Small intestine (tissue), 7 donors: Measurements from ENCODE around the gene BCL2L2. TPM values are rescaled to one million over a fixed set of nuclear protein-coding genes. Genes with fewer than 3 reads are reported as not detected.

ENCODE experiments used
- DNase-seq, 2 donors: peaks; one replicate each; pipeline versions ENCODE4 v3.0.0 to v3.0.0-alpha.2; 2013
- FAIRE-seq: peaks from 2 replicates; lab custom pipeline; 2012; peaks lifted over from hg19 to GRCh38; lab: Jason Lieb, UNC
- H3K27ac ChIP-seq, 3 donors: one replicate each; pipeline ENCODE4 v1.5.1; 2013; ENCODE audit warnings: low read length in 2 of 3, mild to moderate bottlenecking in 2 of 3, control low read depth in 1 of 3, inconsistent platforms in 1 of 3, low read depth in 1 of 3, moderate library complexity in 1 of 3
- H3K27me3 ChIP-seq, 3 donors: one replicate each; pipeline ENCODE4 v1.6.1; 2013; ENCODE audit warnings: low read length in 3 of 3, inconsistent platforms in 1 of 3; ENCODE audit not compliant: control insufficient read depth in 3 of 3, insufficient read depth in 3 of 3
- H3K36me3 ChIP-seq, 3 donors: one replicate each; pipeline ENCODE4 v1.6.1; 2013; ENCODE audit warnings: low read length in 3 of 3, inconsistent platforms in 1 of 3, low read depth in 1 of 3, mild to moderate bottlenecking in 1 of 3, moderate library complexity in 1 of 3; ENCODE audit not compliant: control insufficient read depth in 3 of 3, insufficient read depth in 2 of 3
- H3K4me1 ChIP-seq, 3 donors: one replicate each; pipeline ENCODE4 v1.6.1; 2013; ENCODE audit warnings: low read length in 2 of 3, inconsistent platforms in 1 of 3, low read depth in 1 of 3, mild to moderate bottlenecking in 1 of 3, moderate library complexity in 1 of 3; ENCODE audit not compliant: control insufficient read depth in 3 of 3, insufficient read depth in 2 of 3
- H3K4me3 ChIP-seq, 3 donors: one replicate each; pipeline ENCODE4 v1.5.1; 2013; ENCODE audit warnings: low read length in 3 of 3, control low read depth in 1 of 3, inconsistent platforms in 1 of 3, low read depth in 1 of 3, mild to moderate bottlenecking in 1 of 3, moderate library complexity in 1 of 3
- H3K9me3 ChIP-seq, 2 donors: one replicate each; pipeline ENCODE4 v1.6.1; 2013; ENCODE audit warnings: low read depth in 1 of 2, low read length in 1 of 2; ENCODE audit not compliant: control insufficient read depth in 2 of 2, insufficient read depth in 1 of 2
- WGBS, 3 donors: extraction: QIAGEN DNeasy Blood & Tissue Kit; methylation state at CpG; one replicate each; pipeline ENCODE4 v1.1.7; 2013; 5-methylcytosine and 5-hydroxymethylcytosine counted together
- polyA plus RNA-seq, 4 donors: library from polyadenylated mRNA; stranded (reverse) in 3 of 4; unstranded in 1 of 4; fragments of 200-250 nt in 3 of 4; fragments of 120-200 nt in 1 of 4; gene quantifications; one replicate each; pipeline versions ENCODE4 v1.2.1 to v1.2.3, GENCODE V29; 2013
- donor health status: healthy with polysubstance abuse.
- donor health status: control.
- donor health status: control.
- donor health status: Bipolar disorder and iron deficiency.
- donor health status: healthy.

BCL2L2 gene
- polyA plus RNA-seq, 4 donors, result 30.8 to 50.0 (median 37.7) TPM

DNA sequence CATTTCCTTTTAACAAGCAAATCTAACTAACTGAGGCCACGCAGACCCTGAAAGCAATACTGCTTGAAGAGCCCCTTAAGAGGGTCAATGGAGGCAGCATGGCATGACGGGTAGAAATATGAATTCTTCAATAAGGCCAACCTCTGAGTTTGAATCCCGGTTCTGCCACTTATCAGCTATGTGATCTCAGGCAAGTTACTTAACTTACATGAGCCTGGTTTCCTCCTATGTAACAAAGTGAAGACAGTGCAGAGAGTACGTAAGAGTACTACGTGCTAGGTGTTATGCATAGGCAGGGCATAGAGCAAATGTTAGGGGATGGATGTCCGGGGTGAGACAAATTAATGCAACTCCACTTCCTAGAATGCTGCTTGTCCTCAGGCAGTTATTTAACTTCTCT is 25.4 kb upstream of the BCL2L2 start:
- no peaks in the 10 kb centered on the region for H3K27me3 ChIP-seq
- DNase-seq (no peak), FAIRE-seq (no peak)
- H3K36me3 ChIP-seq, result peaks cover 0 to 22% (median 2%) of the 10 kb centered on the region in 3 donors
- no peak overlapping the region for H3K27ac ChIP-seq
- H3K9me3 ChIP-seq, result no peaks in the 10 kb centered on the region
- H3K4me1 ChIP-seq, result peaks cover 0 to 13% (median 0%) of the 10 kb centered on the region in 3 donors
- 91 to 93% (median 92%) methylated on average over 6 of the region's 6 CpGs for WGBS, 3 donors
- H3K4me3 ChIP-seq, result no peak overlapping the region

DNA sequence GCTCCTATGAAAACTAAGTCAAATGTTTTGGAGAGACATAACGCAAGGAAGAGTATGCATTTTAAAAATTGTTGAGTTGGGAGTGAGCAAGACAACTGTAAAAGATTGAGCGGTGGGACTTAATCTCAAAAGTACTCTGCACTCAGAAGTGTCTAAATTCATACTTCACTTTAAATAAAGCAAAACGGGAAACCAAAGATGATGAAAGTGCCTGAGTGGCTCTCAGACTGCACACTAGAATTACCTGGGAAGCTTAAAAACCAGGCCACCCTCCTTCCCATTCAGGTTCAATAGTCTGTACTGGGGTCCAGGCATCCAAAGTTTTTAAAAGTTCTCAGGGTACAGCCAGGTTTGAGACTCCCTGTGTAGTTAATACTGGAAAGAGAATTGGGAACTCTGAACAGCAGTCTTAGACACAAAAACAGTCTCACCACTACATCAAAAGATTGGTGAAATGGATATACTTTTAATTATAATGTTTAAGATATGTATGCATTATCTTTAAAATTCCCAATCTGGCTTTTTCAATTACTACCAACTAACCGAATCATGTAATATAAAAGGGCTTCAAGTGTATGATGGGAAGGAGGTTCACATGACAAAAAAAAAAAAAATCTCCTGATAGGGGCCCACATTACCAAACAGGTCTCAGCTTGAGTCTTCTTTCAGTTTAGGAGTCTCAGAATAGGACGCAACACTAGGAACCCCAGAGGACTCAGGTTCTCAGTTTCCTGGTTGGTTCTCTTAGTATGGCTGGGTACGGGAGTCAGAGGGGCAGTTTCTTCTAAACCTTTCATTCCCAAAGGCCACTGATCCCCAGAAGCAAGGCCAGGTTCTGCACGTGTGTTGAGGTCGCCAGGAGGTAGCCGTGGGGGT is 21.7 kb upstream of the BCL2L2 start:
- WGBS, 3 donors, result 20 to 29% (median 24%) methylated on average over 9 of the region's 9 CpGs
- peak overlapping the region; percentile 76 to 99 (median 78) for H3K4me3 ChIP-seq
- no peaks in the 10 kb centered on the region for H3K9me3 ChIP-seq
- FAIRE-seq (no peak), DNase-seq (peak; percentile 59 to 68)
- no peaks in the 10 kb centered on the region for H3K27me3 ChIP-seq
- peak overlapping the region; percentile 69 to 93 (median 84) for H3K27ac ChIP-seq
- peaks cover 0 to 13% (median 0%) of the 10 kb centered on the region in 3 donors for H3K4me1 ChIP-seq
- H3K36me3 ChIP-seq, result peaks cover 0 to 3% (median 2%) of the 10 kb centered on the region in 3 donors

DNA sequence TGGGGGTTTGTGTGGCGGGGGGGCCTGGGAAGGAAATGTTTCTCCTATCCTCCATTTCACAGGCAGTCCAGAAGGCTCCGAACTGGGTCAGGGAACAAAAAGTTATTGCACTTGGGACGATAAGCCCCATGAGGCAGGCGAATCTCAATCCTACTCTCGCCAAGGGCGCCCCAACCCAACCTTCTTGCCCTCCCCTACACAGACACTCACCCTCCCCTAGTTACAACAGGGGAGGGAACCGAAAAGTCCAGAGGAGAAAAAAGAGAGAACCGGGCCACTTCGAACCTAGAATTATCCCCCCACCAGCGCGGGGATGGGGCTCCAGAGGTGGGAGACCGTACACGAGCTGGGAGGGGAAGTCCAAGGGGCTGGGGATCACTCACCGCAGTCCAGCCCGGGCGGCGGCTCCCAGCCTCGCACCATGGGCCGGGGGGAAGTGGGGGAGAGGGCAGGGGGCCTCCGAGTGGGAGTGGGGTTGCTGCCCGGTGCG is 21.1 kb upstream of the BCL2L2 start:
- H3K4me1 ChIP-seq, result peaks cover 0 to 8% (median 0%) of the 10 kb centered on the region in 3 donors
- H3K36me3 ChIP-seq, result peaks cover 0 to 2% (median 0%) of the 10 kb centered on the region in 3 donors
- peak overlapping the region; percentile 76 to 99 (median 78) for H3K4me3 ChIP-seq
- DNase-seq, result no peak
- no peaks in the 10 kb centered on the region for H3K27me3 ChIP-seq
- peak overlapping the region; percentile 69 to 93 (median 84) for H3K27ac ChIP-seq
- H3K9me3 ChIP-seq, result no peaks in the 10 kb centered on the region
- 0% methylated on average over 17 to 22 of the region's 22 CpGs for WGBS, 3 donors
- FAIRE-seq, result no peak

DNA sequence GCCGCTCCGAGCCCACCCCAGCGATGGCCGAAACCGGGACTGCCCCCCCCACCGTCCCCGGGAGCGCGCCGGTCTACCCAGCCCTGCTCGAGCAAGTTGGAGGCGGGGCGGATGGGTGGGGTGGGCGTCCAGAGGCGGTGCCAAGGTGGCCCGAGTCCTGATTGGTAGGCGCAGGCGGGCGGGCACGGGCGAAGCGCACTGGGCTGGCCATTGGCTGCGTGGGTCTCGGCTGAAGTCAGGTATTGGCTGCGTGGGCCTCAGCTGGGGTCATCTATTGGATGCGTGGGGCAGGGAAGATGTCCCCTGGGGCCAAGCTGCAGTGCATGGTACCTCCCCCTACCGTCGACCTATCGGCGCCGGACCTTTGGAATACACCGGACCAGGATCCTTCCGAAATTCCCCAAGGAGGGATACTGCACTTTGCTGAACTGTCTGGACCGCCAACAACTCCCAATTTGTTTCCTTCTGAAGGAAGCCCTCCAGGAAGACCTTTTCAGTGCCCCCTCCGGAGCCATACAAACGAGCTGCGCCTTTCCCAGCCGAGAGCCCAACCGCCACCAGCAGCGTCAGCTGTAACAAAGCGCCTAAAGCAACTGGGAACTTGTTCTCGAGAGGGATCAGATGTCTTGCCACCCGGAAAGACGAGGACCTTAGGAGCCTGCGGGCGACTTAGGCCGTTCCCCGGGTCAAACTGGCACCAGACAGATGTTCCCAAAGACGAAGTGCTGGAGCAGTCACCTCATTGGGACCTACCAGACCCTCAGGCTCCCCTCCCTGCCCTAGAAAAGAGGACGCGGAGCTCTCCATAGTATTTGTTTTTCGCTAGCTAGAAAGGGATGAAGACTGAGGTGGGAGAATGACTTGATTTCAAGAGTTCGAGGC is 20.4 kb upstream of the BCL2L2 start, which contains the start of gene HOMEZ:
Gene HOMEZ, minus strand, starts transcription at position 113 of the 882 bp plus-strand sequence. CDS start 180 bp downstream, outside the sequence.
- Histone ChIP-seq H3K27me3 (no peaks in the 10 kb centered on the region), H3K4me1 (peaks cover 0 to 8% (median 0%) of the 10 kb centered on the region in 3 donors), H3K9me3 (no peaks in the 10 kb centered on the region), H3K4me3 (peak within 1 kb of the TSS; percentile 76 to 99 (median 78)), H3K36me3 (peaks cover 0 to 2% (median 0%) of the 10 kb centered on the region in 3 donors), H3K27ac (peak within 1 kb of the TSS; percentile 95 to 98 (median 96))
- 0 to 1% (median 0%) methylated on average over 53 of the region's 53 CpGs for WGBS, 3 donors
- DNase-seq, result peak; percentile 98 to 99
- FAIRE-seq, result no peak

DNA sequence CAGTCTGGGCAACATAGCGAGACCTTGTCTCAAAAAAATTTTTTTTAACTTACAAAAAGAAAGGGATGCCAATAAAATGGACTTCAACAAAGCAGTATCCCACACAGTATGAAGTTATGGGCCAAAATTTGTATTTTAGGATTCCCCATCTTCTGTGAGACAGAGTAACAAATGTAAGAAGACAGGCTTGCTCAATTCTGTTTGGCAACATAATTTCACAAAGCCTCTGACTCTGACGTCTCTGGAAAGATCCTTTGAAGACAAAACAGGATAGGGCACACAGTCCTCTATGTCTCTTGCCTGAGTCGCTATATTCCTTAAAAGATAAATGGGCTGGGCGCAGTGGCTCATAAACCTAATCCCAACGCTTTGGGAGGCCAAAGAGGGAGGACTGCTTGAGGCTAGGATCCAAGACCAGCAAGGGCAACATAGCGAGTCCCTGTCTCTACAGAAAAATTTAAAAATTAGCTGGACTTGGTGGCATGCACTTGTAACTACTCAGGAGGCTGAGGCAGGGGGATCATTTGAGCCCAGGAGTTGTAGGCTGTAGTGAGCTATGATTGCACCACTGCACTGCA is 19.6 kb upstream of the BCL2L2 start:
- Histone ChIP-seq H3K9me3 (no peaks in the 10 kb centered on the region), H3K36me3 (peaks cover 0 to 2% (median 0%) of the 10 kb centered on the region in 3 donors), H3K27me3 (no peaks in the 10 kb centered on the region), H3K4me1 (peaks cover 0 to 8% (median 0%) of the 10 kb centered on the region in 3 donors), H3K27ac (peak overlapping the region; percentile 95 to 98 (median 96)), H3K4me3 (peak overlapping the region in 2 of 3 donors; percentile 78 to 99)
- 40 to 53% (median 49%) methylated on average over 6 of the region's 6 CpGs for WGBS, 3 donors
- no peak for DNase-seq
- FAIRE-seq, result no peak

DNA sequence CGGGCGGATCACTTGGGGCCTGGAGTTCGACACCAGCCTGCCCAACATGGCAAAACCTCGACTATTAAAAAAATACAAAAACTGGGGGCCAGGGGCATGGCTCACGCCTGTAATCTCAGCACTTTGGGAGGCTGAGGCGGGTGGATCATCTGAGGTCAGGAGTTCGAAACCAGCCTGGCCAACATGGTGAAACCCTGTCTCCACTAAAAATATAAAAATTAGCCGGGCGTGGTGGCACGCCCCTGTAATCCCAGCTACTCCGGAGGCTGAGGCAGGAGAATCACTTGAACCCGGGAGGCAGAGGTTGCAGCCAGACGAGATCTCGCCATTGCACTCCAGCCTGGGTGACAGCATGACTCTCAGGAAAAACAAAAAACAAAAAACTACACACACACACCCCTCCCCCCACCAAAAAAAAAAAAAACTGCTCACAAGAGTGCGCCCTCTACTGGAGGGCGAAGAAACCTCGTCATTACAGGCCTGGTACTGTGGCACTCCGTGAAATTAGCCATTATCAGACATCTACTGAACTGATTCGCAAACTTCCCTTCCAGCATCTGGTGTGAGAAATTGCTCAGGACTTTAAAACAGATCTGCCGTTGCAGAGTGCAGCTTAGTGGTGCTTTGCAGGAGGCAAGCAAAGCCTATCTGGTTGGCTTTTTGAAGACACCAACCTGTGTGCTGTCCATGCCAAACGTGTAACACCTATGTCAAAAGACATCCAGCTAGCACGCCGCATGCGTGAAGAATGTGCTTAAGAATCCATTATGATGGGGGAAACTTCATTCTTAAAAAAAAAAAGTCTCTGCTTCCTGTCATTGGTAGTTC is 11.7 kb upstream of the BCL2L2 start:
- Histone ChIP-seq H3K4me3 (no peak overlapping the region), H3K4me1 (peaks cover 0 to 13% (median 0%) of the 10 kb centered on the region in 3 donors), H3K9me3 (no peaks in the 10 kb centered on the region), H3K27me3 (peaks cover 0 to 6% (median 0%) of the 10 kb centered on the region in 3 donors), H3K36me3 (peaks cover 0 to 19% (median 2%) of the 10 kb centered on the region in 3 donors), H3K27ac (no peak overlapping the region)
- DNase-seq, result peak; percentile 66 to 72
- no peak for FAIRE-seq
- WGBS, 3 donors, result 16 to 32% (median 25%) methylated on average over 24 of the region's 24 CpGs

DNA sequence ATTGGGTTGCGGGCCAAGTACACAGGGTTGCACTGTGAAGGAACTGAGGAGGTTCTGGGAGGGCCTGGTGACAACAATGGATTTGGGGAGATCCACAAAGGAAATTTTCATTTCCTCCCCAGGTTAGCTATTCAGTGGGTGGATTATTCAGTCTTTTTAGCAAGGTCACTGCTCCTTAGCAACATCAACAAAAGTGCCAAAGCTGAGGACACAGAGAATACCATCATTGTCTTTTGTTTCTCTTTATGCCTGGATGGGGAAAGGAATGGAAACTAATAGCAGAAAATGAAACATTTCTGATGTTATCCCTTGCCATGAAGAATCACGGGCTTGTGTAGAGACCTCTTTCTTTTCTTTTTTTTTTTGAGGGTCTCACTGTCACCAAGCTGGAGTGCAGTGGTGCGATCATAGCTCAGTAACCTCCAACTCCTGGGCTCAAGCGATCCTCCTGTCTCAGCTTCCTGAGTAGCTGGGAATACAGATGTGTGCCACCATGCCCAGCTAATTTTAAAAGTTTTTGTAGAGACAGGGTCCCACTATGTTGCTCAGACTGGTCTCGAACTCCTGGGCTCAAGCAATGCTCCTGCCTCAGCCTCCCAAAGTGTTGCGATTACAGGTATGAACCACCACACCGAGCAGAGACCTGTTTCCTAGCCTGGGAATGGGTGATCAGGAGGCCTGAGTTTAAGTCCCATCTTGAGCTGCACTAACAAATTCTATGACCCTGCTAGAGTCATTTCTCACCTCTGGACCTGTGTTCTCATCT is 10.4 kb upstream of the BCL2L2 start:
- Histone ChIP-seq H3K36me3 (peaks cover 0 to 19% (median 2%) of the 10 kb centered on the region in 3 donors), H3K27ac (no peak overlapping the region), H3K4me1 (peaks cover 0 to 17% (median 0%) of the 10 kb centered on the region in 3 donors), H3K4me3 (no peak overlapping the region), H3K9me3 (no peaks in the 10 kb centered on the region), H3K27me3 (peaks cover 0 to 6% (median 0%) of the 10 kb centered on the region in 3 donors)
- DNase-seq, result no peak
- no peak for FAIRE-seq
- 90 to 97% (median 94%) methylated on average over 7 of the region's 7 CpGs for WGBS, 3 donors
